K562 (cell line): ENCODE results near the gene EMC1. TPM values are rescaled to one million over a fixed set of nuclear protein-coding genes. Genes with fewer than 3 reads are reported as not detected.

Experiments
- AFF1 ChIP-seq, 2 experiments: fragments of 450-650 bp; IDR thresholded peaks; 2 replicates each; pipeline ENCODE4 v1.6.1; 2018; ENCODE audit warnings: mild to moderate bottlenecking in 2 of 2, low read depth in 1 of 2; ENCODE audit not compliant: partially characterized antibody in 2 of 2
- CHD1 ChIP-seq: fragments of 200-600 bp; sonication (generic); IDR thresholded peaks from one replicate; pipeline ENCODE4 v1.6.1; 2012; ENCODE audit warnings: mild to moderate bottlenecking, moderate library complexity, low read length, inconsistent platforms
- ELF1 ChIP-seq: fragments of 200-800 bp; sonication (Bioruptor generic); IDR thresholded peaks from 2 replicates; pipeline ENCODE4 v1.6.1; 2016; ENCODE audit warnings: missing genetic modification characterization, missing compliant biosample characterization
- ELK3 ChIP-seq: fragments of 450-650 bp; formaldehyde crosslinking; IDR thresholded peaks from 2 replicates; pipeline ENCODE4 v1.4.0; 2020; ENCODE audit warnings: mild to moderate bottlenecking
- ILF3 ChIP-seq: fragments of 450-650 bp; IDR thresholded peaks from 2 replicates; pipeline ENCODE4 v1.6.1; 2018; ENCODE audit warnings: antibody characterized with exemption, mild to moderate bottlenecking, moderate library complexity, borderline replicate concordance
- PREB ChIP-seq: sonication (generic); formaldehyde crosslinking; IDR thresholded peaks from 2 replicates; pipeline ENCODE4 v1.8.1; 2023; ENCODE audit warnings: mild to moderate bottlenecking, missing genetic modification reagents
- SFPQ ChIP-seq: fragments of 200-400 bp; formaldehyde crosslinking; IDR thresholded peaks from 2 replicates; pipeline ENCODE4 v1.6.1; 2017; ENCODE audit warnings: mild to moderate bottlenecking, low read depth, low read length, moderate library complexity
- SNAPC5 ChIP-seq: fragments of 250-450 bp; sonication (Bioruptor Pico); IDR thresholded peaks from 2 replicates; pipeline ENCODE4 v1.8.0; 2021; ENCODE audit warnings: moderate library complexity, mild to moderate bottlenecking, inconsistent platforms
- TAF9B ChIP-seq: fragments of 450-650 bp; IDR thresholded peaks from 2 replicates; pipeline ENCODE4 v1.6.1; 2018; ENCODE audit warnings: mild to moderate bottlenecking; ENCODE audit not compliant: partially characterized antibody
- ZNF280A ChIP-seq: fragments of 450-650 bp; IDR thresholded peaks from 2 replicates; pipeline ENCODE4 v1.6.1; 2018; ENCODE audit warnings: mild to moderate bottlenecking, low read depth; ENCODE audit not compliant: partially characterized antibody
- ZNF740 ChIP-seq, 3 experiments: fragments of 200-800 bp in 1 of 3; sonication (Bioruptor generic) in 1 of 3; sonication (generic) in 1 of 3; formaldehyde crosslinking in 1 of 3; IDR thresholded peaks; 2 replicates each; pipeline versions ENCODE4 v1.6.1 to v1.8.0; 2016 to 2022; ENCODE audit warnings: mild to moderate bottlenecking in 2 of 3, missing compliant biosample characterization in 2 of 3, missing genetic modification characterization in 2 of 3, missing genetic modification reagents in 1 of 3
- ZNF77 ChIP-seq: fragments of 250-450 bp; sonication (Bioruptor Pico); IDR thresholded peaks from 2 replicates; pipeline ENCODE4 v1.5.0; 2020
- ZZZ3 ChIP-seq: fragments of 450-650 bp; IDR thresholded peaks from 2 replicates; pipeline ENCODE4 v1.6.1; 2016; ENCODE audit warnings: antibody characterized with exemption, mild to moderate bottlenecking, moderate library complexity
- polyA plus RNA-seq, 8 experiments: library from polyadenylated mRNA; depleted of rRNA in 4 of 8; stranded (reverse) in 5 of 8; unstranded in 3 of 8; fragments of >200 nt; fragmentation: Nextera tagmentation in 2 of 8; fragmentation: Illumina TruSeq in 1 of 8; extraction: Ambion mirVana in 2 of 8; extraction: Trizol in 1 of 8; gene quantifications; 2 replicates each; pipeline versions ENCODE4 v1.2.1 to v1.2.3, GENCODE V29; 2011 to 2014; ENCODE audit warnings: inconsistent platforms in 1 of 8, missing spikeins in 1 of 8
- total RNA-seq, 7 experiments: library from RNA; depleted of rRNA in 6 of 7; stranded (reverse); fragments of >200 nt in 6 of 7; fragmentation: Illumina TruSeq in 2 of 7; extraction: Trizol in 2 of 7; gene quantifications; 2 replicates each; pipeline versions ENCODE4 v1.2.1 to v1.2.3, GENCODE V29; 2011 to 2021; ENCODE audit warnings: low replicate concordance in 1 of 7

Gene EMC1
- total and polyA plus RNA-seq, 9 of the 15 experiments (the other 6 are each of a cell fraction or from before 2014, with no cell fraction given) = 17.8 to 88.2 (median 37.4) TPM

- no peak for TF ChIP-seq ZNF280A
- TF ChIP-seq AFF1 (IDR thresholded peaks at IDR 0.05; ENCODE audit: low read depth in 1 of 2, partially characterized antibody in 2 of 2) = peak in 1 of 2 experiments; percentile 56
- peak; percentile 1; the same call in 1 of the 2 replicates for TF ChIP-seq ELF1
- peak; percentile 33 for TF ChIP-seq TAF9B
- 0 out of 2 replicates have a peak, but pooled peaks have one; percentile 4 for TF ChIP-seq ZZZ3
- TF ChIP-seq SFPQ = no peak
- no peak for TF ChIP-seq ILF3
- no peak for TF ChIP-seq SNAPC5
- TF ChIP-seq ZNF740 (CRISPR knock-in tag; IDR thresholded peaks at IDR 0.05) = 0 out of 2 replicates have a peak, but pooled peaks have one; percentile 8
- no peak for TF ChIP-seq ZNF740 (tag; IDR thresholded peaks at IDR 0.05)
- 0 out of 2 replicates have a peak, but pooled peaks have one; percentile 43 for TF ChIP-seq PREB (CRISPR knock-in tag)
- TF ChIP-seq CHD1 = no peak
- no peak for TF ChIP-seq ZNF77 (CRISPR knock-in tag)
- no peak for TF ChIP-seq ELK3 (CRISPR knock-in tag)
Measured at GRCh38 chr1:19209439-19209989, 41.8 kb downstream of the EMC1 start (continued).
